Subcutaneous adipose tissue (tissue), 4 donors: ENCODE data around the gene EWSR1. TPM values are rescaled to one million over a fixed set of nuclear protein-coding genes. Genes with fewer than 3 reads are reported as not detected.

Source experiments
- total RNA-seq, 4 donors: library from RNA; depleted of rRNA; stranded (reverse); fragments of >200 nt; gene quantifications; one replicate each; pipeline ENCODE4 v1.1.0, GENCODE V29; 2016
- TF ChIP-seq, protein P1 (sequence below): fragments of 450-650 bp; IDR thresholded peaks from one replicate; pipeline ENCODE4 v1.5.1; 2016; ENCODE audit warnings: low read depth, mild to moderate bottlenecking, control low read depth, antibody characterized with exemption, moderate library complexity

Gene EWSR1
- total RNA-seq, 4 donors from 2014 or later, result 132 to 179 (median 168) TPM

DNA sequence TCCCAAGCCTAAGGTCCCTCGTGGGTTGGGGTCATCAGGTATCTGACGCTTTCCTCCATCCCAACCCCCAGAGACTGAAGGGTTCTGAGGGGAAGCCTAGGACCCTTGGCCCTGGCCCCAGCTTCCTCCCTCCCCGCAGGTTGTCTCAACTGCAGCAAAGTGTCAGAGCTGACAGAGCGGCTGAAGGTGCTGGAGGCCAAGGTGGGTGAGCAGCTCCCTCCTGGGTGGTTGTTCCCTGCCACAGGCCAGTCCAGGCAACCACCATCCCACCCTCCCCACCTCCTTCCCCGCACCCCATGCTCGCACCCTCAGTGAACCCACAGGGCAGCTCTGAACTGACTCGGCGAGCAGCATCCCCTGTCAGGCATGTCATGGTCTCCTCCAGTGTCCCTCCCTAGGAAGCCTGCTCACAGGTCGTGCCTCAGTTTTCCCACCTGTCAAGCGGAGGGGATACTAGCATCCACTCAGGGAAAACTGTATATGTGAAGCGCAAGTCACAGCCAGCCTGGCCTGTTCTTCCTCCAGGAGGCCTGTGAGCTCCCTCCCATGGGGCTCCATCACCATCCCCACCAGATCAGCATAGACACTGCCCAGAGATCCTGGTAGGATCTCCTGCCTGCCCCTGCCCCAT is 41.6 kb upstream of the EWSR1 start:
- TF ChIP-seq, protein P1, sequence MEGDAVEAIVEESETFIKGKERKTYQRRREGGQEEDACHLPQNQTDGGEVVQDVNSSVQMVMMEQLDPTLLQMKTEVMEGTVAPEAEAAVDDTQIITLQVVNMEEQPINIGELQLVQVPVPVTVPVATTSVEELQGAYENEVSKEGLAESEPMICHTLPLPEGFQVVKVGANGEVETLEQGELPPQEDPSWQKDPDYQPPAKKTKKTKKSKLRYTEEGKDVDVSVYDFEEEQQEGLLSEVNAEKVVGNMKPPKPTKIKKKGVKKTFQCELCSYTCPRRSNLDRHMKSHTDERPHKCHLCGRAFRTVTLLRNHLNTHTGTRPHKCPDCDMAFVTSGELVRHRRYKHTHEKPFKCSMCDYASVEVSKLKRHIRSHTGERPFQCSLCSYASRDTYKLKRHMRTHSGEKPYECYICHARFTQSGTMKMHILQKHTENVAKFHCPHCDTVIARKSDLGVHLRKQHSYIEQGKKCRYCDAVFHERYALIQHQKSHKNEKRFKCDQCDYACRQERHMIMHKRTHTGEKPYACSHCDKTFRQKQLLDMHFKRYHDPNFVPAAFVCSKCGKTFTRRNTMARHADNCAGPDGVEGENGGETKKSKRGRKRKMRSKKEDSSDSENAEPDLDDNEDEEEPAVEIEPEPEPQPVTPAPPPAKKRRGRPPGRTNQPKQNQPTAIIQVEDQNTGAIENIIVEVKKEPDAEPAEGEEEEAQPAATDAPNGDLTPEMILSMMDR, result no peak

DNA sequence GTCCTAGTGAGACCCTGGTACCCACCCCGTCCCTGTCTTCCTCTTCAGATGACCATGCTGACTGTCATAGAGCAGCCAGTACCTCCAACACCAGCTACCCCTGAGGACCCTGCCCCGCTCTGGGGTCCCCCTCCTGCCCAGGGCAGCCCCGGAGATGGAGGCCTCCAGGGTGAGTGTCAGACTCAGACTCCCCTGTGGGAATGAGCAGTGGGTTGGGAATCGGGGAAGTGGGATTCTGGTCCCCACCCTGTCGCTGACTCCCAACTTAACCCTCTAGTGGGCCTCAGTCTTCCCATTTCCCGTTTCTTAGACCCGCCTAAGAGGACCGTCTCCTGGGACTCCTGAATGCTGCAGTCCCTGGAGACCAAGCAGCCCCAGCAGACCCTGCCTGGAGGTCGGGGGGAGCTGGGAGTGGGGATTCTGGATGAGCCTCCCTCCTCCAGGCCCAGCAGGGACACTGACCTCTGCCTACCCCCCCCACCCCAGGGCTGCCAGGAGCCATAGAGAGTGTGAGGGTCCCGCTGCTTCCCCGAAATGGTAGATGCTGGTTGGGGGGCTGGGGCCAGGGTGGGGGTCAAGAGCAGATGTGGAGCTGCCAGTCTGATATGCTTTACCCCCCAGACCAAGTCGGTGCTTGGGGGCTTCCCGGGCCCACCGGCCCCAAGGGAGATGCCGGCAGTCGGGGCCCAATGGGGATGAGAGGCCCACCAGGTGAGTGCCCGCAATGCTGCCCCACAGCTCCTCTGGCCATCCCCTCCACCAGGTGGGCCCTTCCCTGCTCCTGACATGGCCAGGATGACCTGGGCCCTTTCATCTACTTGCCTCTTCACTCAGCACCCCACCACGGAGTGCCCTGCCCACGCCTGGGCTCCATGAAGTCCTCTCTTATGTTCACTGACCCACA is 36.8 kb upstream of the EWSR1 start:
- TF ChIP-seq, protein P1, result no peak

DNA sequence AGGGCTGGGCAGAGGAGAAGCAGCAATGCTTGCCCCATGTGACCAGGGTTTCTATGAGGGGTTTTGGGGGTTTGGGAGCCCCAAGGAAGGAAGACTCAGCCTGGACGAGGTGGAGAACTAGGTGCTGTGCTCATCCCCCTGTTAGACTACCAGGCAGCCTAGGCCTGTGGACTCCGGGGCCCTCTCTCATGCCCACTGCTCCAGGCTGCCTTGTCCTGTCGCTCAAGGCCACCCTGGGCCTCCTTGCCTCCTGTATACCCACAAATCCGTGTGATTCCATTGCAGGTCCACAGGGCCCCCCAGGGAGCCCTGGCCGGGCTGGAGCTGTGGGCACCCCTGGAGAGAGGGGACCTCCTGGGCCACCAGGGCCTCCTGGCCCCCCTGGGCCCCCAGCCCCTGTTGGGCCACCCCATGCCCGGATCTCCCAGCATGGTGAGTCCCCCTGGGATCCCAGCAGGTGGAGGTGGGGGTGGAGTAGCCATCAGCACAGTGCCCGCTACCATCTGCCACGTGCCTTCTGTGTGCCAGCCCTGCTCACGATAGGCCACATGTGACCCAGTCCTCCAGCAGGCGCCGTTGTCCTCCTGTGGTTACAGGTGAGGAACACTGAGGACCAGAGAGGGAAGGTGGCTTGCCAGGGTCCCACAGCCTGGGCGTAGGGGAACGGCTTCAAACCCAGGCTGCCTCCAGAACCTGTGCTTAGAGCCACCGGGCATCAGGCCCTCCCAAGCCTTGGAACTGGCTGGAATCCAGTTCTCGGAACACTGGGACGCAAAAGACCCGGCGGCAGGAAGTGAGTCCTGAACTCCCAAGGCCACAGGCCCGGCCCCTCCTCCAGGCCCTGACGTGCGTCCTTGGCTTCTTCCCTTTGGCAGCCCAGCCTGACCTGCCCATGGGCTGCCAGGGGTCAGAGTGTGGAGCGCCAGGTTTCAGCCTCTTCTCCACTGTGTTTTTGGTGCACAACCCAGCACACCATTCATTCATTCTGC is 35.8 kb upstream of the EWSR1 start:
- TF ChIP-seq, protein P1, result no peak

DNA sequence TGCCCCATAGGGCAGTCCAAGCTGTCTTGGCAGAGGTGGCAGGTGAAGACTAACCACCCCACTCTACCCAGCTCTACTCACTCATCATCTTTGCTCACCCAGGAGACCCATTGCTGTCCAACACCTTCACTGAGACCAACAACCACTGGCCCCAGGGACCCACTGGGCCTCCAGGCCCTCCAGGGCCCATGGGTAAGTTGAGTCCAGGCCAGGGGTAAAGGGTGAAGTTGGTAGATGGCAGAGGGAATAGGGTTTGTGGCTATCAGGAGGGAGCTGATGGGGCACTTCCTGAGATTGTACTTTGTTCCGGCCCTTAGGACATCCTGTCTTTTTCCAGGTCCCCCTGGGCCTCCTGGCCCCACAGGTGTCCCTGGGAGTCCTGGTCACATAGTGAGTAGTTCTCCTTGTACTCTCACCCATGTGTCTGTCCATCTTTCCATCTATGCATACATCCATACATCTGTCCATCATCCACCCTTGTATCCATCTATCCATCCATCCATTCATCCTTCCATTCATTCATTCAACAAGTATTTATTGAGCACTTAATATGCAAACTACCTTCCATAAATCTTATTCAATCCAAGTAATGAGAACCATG is 34.7 kb upstream of the EWSR1 start:
- TF ChIP-seq, protein P1, result no peak

DNA sequence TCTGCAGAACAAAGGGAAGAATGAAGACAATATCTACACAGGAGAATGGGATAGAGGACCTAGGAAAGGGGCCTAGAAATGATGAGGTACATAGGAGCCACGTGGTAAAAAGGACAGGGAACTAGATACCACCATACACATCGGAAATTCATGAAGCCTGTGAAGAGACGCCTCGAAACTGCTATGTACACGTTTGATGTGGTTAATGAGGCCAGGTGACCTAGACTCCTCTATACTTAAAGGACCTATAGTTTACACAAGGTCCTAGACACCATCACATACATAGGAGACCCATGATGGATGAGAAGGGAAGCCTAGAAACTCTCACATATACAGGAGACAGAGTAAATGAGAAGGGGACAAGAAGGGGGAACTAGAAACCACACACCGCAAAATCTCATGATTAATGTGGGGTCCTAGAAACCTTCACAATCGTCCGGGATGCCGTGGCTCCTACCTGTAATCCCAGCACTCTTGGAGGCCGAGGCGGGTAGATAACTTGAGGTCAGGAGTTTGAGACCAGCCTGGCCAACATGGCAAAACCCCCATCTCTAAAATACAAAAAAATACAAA is 24.1 kb upstream of the EWSR1 start:
- TF ChIP-seq, protein P1, result no peak

DNA sequence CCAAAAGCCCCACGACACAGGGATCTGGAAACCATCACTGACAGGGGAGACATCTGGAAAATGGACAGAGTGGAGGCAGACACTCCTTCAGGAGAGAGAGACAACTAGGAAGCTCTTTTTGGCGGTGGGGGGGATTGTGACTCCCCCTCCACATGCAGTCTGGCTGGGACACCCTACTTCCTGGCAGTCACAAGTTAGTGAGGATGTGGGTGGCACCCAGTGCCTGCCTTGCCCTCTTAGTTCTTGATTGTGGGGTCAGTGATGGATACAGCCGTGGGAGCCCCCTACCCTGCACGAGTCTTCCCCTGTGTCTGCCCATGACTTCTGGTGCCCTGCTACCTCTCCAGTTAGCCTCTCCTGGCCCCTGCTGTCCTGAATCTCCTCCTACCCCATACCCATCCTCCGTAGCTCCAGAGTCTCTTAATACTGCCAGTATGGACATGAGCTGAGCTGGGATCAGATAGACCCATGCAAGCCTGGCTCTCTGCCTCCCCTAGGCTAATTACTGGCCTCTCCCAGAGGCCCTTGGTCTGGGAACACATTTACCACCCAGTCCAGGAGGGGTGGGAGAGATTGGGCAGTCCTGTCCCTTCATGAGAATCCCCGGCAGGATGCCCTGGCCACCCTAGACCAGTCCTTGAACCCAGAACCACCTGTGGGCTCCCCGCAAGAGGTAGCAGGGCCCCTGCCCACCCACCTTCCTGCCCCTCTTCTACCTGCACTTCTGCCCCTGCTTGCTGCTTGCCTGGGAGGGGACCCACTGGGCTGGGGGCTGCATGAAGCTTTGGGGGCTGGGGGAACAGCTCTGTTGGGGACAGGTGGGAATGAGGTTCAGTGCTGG is 23.1 kb upstream of the EWSR1 start:
- TF ChIP-seq, protein P1, result no peak
